Suprapubic skin (tissue), 4 donors: ENCODE data around the gene TMC6. TPM values are rescaled to one million over a fixed set of nuclear protein-coding genes. Genes with fewer than 3 reads are reported as not detected.
"Not testable (repeated sequence)": the region's sequence is repeated elsewhere in the genome, so short reads cannot be mapped to it uniquely, and the experiment has no call there.

Experiments used
- DNase-seq, 2 donors: peaks; one replicate each; pipeline ENCODE4 v3.0.0-alpha.2; 2019; ENCODE audit warnings: low spot score in 2 of 2
- H3K27ac ChIP-seq: fragments of 200-600 bp; sonication (generic); one replicate; pipeline ENCODE4 v1.5.1; 2019
- H3K27me3 ChIP-seq: fragments of 200-600 bp; sonication (generic); one replicate; pipeline ENCODE4 v1.5.1; 2019
- H3K36me3 ChIP-seq: fragments of 200-600 bp; sonication (generic); one replicate; pipeline ENCODE4 v1.5.1; 2019
- H3K4me1 ChIP-seq: fragments of 200-600 bp; sonication (generic); one replicate; pipeline ENCODE4 v1.5.1; 2019
- H3K4me3 ChIP-seq: fragments of 200-600 bp; sonication (generic); one replicate; pipeline ENCODE4 v1.5.1; 2019; ENCODE audit warnings: mild to moderate bottlenecking
- H3K9me3 ChIP-seq: fragments of 200-600 bp; sonication (generic); one replicate; pipeline ENCODE4 v1.5.1; 2019
- EP300 ChIP-seq: sonication (generic); formaldehyde crosslinking; IDR thresholded peaks from one replicate; pipeline ENCODE4 v1.6.1; 2017; ENCODE audit warnings: antibody characterized with exemption
- POLR2A ChIP-seq, 2 donors: fragments of 450-650 bp; IDR thresholded peaks; one replicate each; pipeline ENCODE4 v1.6.1; 2017; ENCODE audit warnings: antibody characterized with exemption in 2 of 2, mild to moderate bottlenecking in 2 of 2, moderate library complexity in 2 of 2
- POLR2AphosphoS5 ChIP-seq, 3 donors: sonication (generic); formaldehyde crosslinking; IDR thresholded peaks; one replicate each; pipeline ENCODE4 v1.6.1; 2017; ENCODE audit warnings: antibody characterized with exemption in 3 of 3
- WGBS: methylation state at CpG from one replicate; pipeline ENCODE4 v1.1.5; 2018; 5-methylcytosine and 5-hydroxymethylcytosine counted together
- total RNA-seq, 4 donors: library from RNA; depleted of rRNA; stranded (reverse); fragments of >200 nt; gene quantifications; one replicate each; pipeline ENCODE4 v1.1.0, GENCODE V29; 2016
- TF ChIP-seq, protein P1 (sequence below), 2 donors: fragments of 200-600 bp in 1 of 2; fragments of 450-650 bp in 1 of 2; sonication (generic) in 1 of 2; IDR thresholded peaks; one replicate each; pipeline ENCODE4 v1.5.1; 2016 to 2019; ENCODE audit warnings: antibody characterized with exemption in 2 of 2, mild to moderate bottlenecking in 1 of 2, moderate library complexity in 1 of 2

TMC6 gene
- total RNA-seq, 4 donors from 2014 or later = 27.9 to 48.8 (median 32.0) TPM

DNA sequence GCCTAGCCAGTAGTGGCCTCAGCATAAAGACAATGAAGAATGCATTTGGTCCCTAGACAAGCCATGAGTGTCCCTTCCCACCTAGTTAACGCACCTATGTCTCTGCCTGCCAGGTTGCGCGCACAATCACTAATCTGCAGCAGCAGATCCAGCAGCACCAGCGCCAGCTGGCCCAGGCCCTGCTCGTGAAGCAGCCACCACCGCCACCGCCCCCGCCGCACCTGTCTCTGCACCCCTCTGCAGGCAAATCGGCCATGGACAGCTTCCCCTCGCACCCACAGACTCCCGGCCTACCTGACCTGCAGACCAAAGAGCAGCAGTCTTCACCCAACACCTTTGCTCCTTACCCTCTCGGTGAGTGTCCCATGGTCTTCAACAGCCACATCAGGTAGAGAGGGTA lies 41.8 kb downstream of the TMC6 start:
- no peak for DNase-seq

DNA sequence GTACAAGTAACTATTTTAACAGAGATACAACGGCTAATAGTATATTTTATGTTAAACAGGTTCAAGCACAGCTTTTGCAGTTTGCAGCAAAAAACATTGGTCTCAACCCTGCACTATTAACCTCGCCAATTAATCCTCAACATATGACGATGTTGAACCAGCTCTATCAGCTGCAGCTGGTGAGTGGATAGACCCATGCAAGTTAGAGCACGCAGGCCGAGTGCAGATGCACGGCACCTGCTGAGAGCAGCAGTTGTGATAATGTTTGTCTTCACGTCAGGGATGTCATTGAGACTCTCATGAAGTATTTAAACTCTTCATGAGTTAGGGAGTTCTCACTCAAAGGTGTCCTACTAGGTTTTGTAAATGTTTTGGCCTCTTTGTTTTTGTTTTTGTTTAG lies 45.6 kb downstream of the TMC6 start:
- H3K36me3 ChIP-seq = peaks cover 82% of the 10 kb centered on the region
- 55% methylated on average over 7 of the region's 7 CpGs for WGBS
- H3K27me3 ChIP-seq = no peaks in the 10 kb centered on the region
- no peaks in the 10 kb centered on the region for H3K4me1 ChIP-seq
- H3K9me3 ChIP-seq = no peaks in the 10 kb centered on the region
- H3K27ac ChIP-seq = no peak overlapping the region
- TF ChIP-seq EP300 (no peak), POLR2AphosphoS5 (IDR thresholded peaks at IDR 0.05) (no peak), POLR2A (IDR thresholded peaks at IDR 0.05) (no peak)
- TF ChIP-seq, protein P1, sequence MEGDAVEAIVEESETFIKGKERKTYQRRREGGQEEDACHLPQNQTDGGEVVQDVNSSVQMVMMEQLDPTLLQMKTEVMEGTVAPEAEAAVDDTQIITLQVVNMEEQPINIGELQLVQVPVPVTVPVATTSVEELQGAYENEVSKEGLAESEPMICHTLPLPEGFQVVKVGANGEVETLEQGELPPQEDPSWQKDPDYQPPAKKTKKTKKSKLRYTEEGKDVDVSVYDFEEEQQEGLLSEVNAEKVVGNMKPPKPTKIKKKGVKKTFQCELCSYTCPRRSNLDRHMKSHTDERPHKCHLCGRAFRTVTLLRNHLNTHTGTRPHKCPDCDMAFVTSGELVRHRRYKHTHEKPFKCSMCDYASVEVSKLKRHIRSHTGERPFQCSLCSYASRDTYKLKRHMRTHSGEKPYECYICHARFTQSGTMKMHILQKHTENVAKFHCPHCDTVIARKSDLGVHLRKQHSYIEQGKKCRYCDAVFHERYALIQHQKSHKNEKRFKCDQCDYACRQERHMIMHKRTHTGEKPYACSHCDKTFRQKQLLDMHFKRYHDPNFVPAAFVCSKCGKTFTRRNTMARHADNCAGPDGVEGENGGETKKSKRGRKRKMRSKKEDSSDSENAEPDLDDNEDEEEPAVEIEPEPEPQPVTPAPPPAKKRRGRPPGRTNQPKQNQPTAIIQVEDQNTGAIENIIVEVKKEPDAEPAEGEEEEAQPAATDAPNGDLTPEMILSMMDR (IDR thresholded peaks at IDR 0.05) = no peak
- H3K4me3 ChIP-seq = no peak overlapping the region
- no peak for DNase-seq

More for the DNA sequence above, 41.8 kb downstream of the TMC6 start:
- Histone ChIP-seq H3K4me1 (no peaks in the 10 kb centered on the region), H3K27ac (no peak overlapping the region), H3K27me3 (no peaks in the 10 kb centered on the region), H3K4me3 (no peak overlapping the region), H3K9me3 (no peaks in the 10 kb centered on the region), H3K36me3 (peaks cover 78% of the 10 kb centered on the region)
- 96% methylated on average over 13 of the region's 13 CpGs for WGBS
- TF ChIP-seq EP300 (no peak), POLR2AphosphoS5 (IDR thresholded peaks at IDR 0.05) (no peak), POLR2A (IDR thresholded peaks at IDR 0.05) (no peak)
- TF ChIP-seq, protein P1 (IDR thresholded peaks at IDR 0.05) = no peak

DNA sequence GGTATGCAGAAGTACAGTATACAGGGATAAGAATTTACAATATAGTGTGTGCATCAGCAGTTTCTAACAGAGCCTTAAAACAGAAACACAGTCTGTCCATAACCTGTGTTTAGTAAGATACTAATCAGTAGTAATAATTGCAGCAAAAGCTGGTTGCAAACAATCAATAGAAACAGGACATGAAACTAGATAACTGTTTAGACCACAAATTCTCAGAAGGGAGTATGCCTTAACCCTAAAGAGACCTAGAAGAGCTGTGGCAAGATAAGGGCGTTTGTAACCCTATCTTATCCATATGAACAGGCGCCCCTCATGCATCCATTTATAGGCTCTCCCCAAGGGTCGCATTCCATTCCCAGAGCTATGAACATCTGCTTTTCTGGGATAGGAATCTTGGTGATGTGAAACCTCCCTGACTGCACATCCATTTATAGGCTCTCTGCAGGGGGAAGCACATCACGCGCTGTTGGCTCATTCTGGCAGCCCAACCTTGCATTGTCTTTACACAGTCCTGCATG lies 46.1 kb downstream of the TMC6 start:
- H3K9me3 ChIP-seq, H3K4me1 ChIP-seq, H3K27ac ChIP-seq, DNase-seq, H3K4me3 ChIP-seq, H3K27me3 ChIP-seq: not testable (repeated sequence)
- peaks cover 82% of the 10 kb centered on the region for H3K36me3 ChIP-seq
- 86% methylated on average over 5 of the region's 5 CpGs for WGBS

DNA sequence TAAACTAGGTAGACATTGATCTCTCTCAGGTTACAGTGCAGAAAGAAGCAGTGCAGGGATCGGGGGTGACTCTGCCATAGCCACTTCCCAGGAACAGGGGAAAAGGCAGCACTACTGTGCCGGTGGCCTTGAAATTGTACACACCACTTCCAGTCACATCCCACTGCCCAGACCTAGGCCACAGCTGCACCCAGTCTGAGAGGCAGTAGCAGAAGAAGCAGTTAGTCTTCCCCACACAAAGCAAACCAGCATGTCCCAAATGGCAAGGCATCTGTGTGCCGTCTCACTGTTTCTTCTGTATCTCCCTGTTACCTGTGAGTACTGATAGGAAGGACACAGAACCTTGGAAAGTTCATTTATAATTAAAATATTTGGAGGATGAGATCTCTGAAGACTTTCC lies 47.0 kb downstream of the TMC6 start:
- TF ChIP-seq POLR2AphosphoS5 (IDR thresholded peaks at IDR 0.05) = no peak
- TF ChIP-seq POLR2A (IDR thresholded peaks at IDR 0.05) = no peak
- no peak for TF ChIP-seq EP300
- TF ChIP-seq, protein P1 (IDR thresholded peaks at IDR 0.05) = no peak
- peaks cover 82% of the 10 kb centered on the region for H3K36me3 ChIP-seq
- H3K9me3 ChIP-seq = no peaks in the 10 kb centered on the region
- no peak overlapping the region for H3K4me3 ChIP-seq
- H3K27me3 ChIP-seq = no peaks in the 10 kb centered on the region
- no peak for DNase-seq
- no peaks in the 10 kb centered on the region for H3K4me1 ChIP-seq
- WGBS = 98% methylated on average over 3 of the region's 3 CpGs
- no peak overlapping the region for H3K27ac ChIP-seq

DNA sequence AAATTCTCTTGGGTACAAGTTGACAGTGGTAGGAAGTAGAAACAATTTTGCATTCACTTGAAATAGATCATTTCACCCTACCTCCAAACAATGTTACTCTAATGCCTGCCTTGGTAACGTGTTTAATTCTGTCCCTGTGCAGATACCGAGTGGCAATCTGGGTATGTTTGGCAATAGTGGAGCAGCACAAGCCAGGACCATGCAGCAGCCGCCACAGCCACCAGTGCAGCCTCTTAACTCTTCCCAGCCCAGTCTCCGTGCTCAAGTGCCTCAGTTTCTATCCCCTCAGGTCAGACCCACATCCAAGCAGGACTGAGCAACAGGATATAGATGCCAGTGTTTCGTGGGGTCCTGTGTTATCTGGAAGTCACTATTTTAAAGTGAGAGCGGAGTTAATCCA lies 49.3 kb downstream of the TMC6 start:
- Histone ChIP-seq H3K4me3 (no peak overlapping the region), H3K27ac (no peak overlapping the region), H3K9me3 (no peaks in the 10 kb centered on the region), H3K36me3 (peaks cover 94% of the 10 kb centered on the region), H3K27me3 (no peaks in the 10 kb centered on the region), H3K4me1 (no peaks in the 10 kb centered on the region)
- 85% methylated on average over 6 of the region's 6 CpGs for WGBS
- TF ChIP-seq POLR2AphosphoS5 (IDR thresholded peaks at IDR 0.05) (no peak), POLR2A (IDR thresholded peaks at IDR 0.05) (no peak)
- DNase-seq = no peak

DNA sequence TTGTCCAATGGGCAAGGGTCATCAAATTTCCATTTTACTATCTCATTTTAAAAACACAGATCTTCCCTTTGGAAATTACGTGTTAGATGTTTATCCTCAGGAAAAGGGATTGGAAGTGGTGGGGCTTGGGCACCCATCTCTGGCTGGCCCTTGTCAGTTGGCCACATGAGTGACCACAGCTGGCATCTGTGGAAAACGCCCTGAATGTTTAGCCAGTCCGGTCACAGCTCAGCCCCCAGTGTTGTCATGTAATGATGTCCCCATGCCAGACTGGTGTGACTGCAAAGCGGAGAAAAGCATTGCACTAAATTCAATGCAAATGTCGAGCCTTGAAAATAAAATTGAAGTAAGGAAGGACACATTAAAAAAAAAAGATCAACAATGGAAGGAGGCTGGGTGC lies 53.0 kb downstream of the TMC6 start:
- Histone ChIP-seq H3K4me1 (no peaks in the 10 kb centered on the region), H3K27ac (no peak overlapping the region), H3K4me3 (no peak overlapping the region), H3K27me3 (no peaks in the 10 kb centered on the region), H3K36me3 (peaks cover 98% of the 10 kb centered on the region), H3K9me3 (no peaks in the 10 kb centered on the region)
- DNase-seq = no peak
- TF ChIP-seq POLR2AphosphoS5 (IDR thresholded peaks at IDR 0.05) = no peak
- no peak for TF ChIP-seq EP300
- TF ChIP-seq, protein P1 (IDR thresholded peaks at IDR 0.05) = no peak
- TF ChIP-seq POLR2A (IDR thresholded peaks at IDR 0.05) = no peak
- WGBS = 92% methylated on average over 5 of the region's 5 CpGs
